Stimulated activated CD4-positive, alpha-beta T cell treated with anti-CD3 and anti-CD28 coated beads, Interleukin-12 subunit alpha, Interleukin-12 subunit beta, amount 100 ng/mL, for 24 hours (primary cell): ENCODE results near the gene TMEM238.

Experiments
- DNase-seq, 2 experiments: peaks; one replicate each; pipeline ENCODE4 v3.0.0-alpha.2; 2020; ENCODE audit warnings: low read depth in 2 of 2

TMEM238 gene

DNA sequence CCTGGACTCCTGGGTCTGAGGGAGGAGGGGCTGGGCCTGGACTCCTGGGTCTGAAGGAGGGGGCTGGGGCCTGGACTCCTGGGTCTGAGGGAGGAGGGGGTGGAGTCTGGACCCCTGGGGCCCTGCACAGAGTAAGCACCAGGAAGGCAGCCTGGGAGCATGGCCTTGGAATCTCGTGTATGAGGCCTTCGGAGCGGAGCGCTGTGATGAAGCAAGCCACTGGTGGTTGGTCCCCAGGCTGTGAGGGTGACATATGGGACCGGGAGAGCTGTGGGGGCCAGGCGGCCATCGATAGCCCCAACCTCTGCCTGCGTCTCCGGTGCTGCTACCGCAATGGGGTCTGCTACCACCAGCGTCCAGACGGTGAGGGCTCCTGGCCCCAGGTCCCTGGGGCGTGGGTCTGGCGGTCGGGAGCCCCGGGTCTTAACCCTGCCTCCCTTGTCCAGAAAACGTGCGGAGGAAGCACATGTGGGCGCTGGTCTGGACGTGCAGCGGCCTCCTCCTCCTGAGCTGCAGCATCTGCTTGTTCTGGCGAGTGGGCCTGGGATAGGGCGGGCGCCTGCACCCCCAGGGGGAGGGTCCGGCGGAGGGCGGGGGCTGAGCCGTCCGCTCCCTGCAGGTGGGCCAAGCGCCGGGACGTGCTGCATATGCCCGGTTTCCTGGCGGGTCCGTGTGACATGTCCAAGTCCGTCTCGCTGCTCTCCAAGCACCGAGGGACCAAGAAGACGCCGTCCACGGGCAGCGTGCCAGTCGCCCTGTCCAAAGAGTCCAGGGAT lies 6.5 kb downstream of the TMEM238 start:
- no peak for DNase-seq

DNA sequence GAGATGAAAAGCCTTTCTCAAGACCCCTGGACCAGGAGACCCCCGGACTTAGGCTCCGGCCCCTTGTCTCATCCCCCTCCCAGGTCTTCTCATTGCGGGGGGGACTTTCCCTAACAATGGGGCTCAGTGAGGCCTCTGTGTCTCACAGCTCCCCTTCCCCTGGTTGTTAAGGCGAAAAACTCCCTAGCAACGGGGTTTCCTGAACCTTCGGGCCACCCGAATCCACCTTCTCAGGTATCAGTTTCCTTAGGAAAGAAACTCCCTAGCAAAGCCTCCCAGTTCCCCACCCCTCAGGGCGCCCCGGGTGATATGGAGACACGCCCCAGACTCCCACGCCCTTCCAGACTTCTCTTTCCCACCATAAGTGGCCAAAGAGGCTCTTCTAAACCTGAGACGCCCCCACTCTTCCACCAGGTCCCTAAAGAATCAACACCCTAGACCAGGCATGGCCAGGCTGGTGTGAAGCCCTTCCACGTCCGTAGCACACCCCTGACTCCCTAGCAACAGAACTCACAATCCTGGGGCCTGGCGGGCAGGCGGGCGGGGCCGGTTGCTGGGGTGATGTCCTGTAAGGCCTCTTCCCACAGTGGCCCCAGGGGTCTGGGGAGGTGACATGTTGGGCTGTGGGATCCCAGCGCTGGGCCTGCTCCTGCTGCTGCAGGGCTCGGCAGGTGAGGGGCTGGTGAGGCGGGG lies 7.7 kb downstream of the TMEM238 start, which contains the start of gene TMEM190:
TSS of gene TMEM190 (plus strand) at position 586 of the 693 bp plus-strand sequence. CDS start at position 614, 28 bp downstream.
- no peak for DNase-seq

DNA sequence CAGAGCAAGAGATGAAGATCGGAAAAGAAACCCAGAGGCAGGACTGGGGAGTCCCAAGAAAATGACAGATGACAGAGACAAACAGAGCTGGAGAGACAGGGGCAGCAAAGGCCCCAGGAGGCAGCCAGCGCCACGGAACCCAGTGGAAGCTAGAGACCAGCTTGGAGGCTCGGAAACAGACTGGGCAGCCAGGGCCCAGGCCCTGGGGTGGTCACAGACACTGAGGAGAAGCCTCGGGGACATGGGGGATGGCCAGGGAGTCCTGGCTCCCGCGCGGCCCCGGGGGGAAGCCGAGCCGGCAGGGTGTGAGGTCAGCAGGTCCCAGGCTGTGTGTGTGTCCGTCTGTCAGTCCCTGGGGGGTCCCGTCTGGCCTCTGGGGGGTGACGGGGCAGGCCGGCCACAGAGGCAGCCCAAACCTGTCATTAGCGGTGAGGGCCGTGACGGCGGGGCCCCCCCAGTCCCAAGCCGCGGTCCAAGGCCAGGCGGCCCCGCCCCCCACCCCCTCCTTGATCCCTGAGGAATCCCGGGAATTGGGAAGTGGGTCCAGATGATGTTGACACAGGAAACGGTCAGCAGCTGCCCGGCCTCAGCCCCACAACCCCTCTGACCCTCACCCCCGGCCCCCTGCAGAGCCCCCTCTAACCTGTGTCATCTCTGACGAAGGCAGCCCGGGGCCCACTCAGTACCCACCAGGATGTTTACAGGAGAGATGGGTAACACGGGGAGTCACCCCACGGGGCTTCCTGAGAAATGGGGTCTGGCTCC lies 9.9 kb downstream of the TMEM238 start:
- no peak for DNase-seq

DNA sequence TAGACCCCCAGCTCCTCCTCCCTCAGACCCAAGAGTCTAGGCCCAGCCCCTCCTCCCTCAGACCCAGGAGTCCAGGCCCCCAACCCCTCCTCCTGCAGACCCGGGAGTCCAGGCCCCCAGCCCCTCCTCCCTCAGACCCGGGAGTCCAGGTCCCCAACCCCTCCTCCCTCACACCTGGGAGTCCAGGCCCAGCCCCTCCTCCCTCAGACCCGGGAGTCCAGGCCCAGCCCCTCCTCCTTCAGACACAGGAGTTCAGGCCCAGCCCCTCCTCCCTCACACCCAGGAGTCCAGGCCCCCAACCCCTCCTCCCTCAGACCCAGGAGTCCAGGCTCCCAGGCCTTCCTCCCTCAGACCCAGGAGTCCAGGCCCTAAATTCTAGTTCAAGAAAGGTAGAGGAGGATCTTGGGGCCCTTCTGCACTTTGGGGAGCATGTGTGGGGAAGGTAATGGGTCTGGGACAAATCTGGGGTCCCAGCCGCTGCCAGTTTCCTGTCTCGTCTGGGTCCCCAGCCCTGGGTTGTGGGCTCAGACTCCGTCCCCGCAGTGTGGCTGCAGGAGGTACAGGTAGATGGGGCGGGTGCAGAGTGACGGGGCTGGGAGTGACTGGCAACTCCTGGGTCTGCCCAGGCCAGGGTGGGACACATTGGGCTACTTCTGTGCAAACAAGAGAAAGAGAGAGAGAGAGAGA lies 10.6 kb downstream of the TMEM238 start:
- no peak for DNase-seq

DNA sequence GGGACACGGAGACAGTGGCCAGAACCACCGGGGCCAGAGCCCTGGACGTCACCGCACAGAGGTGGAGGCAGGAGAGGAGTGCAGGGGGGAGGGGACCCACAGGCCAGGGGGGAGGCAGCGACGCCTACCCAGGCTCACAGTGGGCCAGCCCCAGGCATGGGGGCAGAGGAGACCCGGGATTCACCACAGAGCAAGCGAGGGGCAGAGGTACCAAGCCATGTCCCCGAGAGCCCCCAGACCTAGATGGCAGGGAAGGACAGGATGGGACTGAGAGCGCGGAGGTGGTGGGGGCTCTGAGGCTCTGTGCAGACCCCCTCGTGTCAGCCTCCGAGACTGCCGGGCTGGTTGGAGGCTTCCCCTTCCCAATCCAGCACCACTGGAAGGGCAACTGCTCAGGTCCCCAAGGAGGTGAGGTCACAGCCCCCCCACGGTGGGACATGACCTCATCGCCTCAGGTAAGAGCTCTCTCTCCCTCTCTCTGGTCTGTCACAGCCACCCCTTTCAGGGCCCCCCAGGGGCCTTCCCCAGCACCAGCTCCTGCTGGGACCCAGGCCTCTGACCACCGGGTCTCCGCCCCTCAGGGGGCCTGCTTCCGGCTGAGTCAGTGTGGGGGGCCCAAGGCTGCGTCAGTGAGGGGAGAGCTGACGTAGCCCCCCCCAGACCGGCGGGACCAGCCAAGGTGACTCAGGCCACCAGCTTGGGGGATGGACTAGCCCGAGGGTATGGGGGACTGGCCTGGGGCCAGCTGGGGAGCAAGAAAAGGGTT lies 11.6 kb downstream of the TMEM238 start:
- no peak for DNase-seq

DNA sequence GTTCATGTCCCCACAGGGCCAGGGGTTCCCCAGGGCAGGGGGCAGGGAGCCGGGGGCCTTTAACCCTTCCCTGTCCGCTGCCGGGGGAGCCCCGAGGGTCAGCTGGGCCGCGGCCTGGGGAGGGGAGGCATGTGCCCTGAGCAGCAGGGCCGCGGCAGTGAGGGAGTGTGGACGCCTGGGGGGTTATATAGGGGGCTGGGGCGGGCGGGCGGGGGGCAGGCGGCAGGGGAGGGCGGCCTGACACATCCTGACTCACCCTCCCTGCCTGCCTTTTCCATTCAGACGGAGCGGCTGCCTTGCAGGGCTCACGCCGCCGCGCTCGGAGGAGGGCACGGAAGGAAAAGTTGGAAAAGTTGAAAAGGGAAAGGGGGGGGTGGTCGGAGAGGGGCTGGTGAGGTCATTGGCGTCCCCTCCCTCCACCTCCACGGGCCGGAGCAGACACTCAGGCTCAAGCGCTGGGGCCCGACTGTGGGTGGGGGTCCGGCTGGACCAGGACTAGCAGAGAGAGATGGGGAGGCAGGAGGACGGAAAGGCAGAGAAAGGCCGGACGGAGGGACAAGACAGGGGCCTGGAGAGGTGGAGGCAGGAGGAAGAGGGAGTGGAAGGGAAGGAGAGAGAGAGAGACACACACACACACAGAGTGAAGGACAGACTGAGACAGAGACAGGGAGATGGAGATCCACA lies 13.6 kb downstream of the TMEM238 start, which contains the start of gene IL11:
TSS of gene IL11 (minus strand) at position 159 of the 684 bp plus-strand sequence. CDS start at position 6, 153 bp downstream.
- no peak for DNase-seq

DNA sequence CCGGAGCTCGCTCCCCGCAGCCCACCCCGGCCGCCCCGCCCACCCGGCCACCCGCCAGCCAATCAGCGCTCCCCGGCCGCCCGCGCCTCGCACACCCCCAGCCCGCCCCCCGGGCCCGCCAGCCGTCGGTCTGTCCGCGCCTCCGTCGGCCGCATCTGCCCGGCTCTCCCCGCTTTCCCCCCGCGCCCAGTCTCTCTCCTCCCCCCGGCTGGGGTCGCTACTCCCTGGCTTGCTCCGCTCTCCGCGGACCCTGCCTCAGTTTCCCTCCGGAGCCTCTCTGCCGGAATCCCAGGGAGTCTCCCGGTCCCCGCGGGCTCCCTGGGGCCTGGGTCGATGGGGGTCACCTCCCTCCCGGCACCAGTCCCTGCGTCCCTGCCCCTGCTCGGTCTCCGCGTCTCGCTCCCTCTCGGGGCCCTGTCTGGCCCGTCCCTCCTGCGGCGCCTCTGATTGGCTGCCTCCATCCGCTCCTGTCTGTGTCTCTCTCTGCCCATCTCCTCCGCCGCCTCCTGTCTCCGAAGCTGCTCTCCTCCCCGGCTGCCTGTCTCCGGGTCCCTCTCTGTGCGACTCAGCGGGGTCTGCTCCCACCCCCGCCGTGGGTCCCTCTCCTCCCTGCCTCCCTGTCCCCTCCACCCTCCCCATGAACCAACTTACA lies 14.3 kb downstream of the TMEM238 start:
- DNase-seq: no peak

DNA sequence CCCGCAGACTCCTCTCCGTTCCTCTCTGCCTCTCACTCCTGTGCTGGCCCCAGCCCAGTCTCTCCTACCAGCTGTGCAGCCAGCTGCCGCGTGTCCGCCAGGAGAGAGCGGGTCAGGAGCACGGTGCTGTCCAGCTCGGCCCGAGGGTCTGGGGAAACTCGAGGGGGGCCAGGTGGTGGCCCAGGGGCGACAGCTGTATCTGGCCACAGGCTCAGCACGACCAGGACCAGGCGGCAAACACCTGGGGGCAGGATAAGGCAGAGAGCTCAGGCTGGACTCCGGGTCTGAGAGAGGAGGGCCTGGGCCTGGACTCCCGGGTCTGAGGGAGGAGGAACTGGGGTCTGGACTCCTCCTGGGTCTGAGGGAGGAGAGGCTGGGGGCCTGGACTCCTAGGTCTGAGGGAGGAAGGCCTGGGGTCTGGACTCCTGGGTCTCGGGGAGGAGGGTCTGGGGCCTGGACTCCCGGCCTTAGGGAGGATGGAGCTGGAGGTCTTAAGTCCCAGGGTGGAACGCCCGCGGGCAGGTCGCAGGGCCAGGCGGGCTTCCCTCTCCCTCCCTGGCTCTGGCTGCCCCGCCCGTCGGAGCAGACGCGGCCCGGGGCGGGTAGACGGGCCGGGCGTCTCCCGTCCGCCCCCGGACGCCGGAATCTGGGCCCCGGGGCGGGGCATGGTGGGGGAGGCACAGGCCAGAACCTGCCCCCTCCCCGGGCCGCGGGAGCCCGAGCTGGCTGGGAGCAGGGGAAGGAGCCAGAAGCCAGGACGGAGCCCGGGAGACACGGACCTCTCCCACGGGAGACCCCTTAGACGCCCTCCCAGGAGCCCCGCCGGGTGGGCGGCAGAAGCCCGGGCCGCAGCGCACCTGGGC lies 15.2 kb downstream of the TMEM238 start:
- DNase-seq: no peak

DNA sequence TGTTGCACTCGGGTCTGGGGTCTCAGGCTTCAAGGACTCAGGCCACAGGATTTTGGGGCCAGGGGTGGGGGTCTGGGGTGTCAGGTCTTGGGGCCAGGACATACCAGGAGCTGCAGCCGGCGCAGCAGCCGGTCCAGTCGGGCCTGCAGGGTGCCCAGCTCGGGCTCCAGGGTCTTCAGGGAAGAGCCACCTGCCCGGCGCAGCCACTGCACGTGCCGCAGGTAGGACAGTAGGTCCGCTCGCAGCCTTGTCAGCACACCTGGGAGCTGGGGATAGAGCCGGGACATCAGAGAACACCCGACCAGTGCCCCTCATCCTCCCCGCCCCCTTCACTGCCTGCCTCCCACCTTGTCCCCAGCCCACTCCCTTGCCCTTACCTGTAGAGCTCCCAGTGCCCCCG lies 16.0 kb downstream of the TMEM238 start:
- DNase-seq: no peak

DNA sequence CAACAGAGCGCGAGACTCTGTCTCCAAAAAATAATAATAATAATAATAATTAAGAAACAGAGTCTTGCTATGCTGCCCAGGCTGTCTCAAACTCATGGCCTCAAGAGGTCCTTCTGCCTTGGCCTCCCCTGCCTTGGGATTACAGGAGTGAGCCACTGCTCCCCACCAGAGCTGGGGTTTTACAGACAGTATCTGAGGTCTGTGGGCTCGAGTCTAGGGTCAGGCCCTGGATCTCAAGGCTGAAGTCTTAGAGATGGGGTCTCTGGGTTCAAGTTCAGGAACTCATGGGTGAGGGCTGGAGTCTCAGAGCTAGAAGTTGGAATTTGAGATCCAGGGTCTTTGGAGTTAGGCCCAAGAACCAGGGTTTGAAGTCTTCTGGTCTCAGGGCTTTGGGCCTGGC lies 17.3 kb downstream of the TMEM238 start:
- DNase-seq: no peak

DNA sequence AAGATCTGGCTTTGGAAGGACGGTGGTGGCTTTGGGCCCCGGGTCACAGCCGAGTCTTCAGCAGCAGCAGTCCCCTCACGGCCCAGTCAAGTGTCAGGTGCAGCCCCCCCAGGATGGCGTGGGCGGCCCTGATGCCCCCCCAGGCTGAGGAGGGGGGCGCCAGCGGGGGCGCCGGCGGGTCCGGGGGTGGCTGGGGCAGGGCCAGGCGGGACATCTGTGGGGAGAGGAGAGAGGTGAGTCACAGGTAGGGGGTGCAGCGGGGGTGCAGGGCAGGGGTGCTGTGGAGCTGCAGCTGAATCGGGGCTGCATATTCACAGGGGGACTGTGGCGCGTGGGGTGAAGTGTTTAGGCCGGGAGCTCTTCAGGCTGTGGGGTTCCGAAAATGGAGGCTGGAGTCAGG lies 18.1 kb downstream of the TMEM238 start:
- no peak for DNase-seq

DNA sequence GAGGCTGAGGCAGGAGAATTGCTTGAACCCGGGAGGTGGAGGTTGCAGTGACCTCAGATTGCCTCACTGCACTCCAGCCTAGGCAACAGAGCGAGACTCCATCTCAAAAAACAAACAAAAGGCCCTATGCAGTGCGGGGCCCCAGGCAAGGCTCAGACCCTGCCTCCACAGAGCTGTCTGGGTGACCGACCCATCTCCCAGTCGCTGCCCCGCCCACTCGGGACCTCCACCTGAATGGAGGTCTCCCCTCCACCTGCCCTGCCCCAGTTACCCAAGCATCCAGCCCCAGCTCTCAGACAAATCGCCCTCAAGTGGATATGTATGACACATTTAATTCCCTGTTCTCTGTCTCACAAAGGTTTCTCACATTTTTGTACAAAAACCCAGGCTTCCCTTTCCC lies 18.8 kb downstream of the TMEM238 start:
- no peak for DNase-seq

DNA sequence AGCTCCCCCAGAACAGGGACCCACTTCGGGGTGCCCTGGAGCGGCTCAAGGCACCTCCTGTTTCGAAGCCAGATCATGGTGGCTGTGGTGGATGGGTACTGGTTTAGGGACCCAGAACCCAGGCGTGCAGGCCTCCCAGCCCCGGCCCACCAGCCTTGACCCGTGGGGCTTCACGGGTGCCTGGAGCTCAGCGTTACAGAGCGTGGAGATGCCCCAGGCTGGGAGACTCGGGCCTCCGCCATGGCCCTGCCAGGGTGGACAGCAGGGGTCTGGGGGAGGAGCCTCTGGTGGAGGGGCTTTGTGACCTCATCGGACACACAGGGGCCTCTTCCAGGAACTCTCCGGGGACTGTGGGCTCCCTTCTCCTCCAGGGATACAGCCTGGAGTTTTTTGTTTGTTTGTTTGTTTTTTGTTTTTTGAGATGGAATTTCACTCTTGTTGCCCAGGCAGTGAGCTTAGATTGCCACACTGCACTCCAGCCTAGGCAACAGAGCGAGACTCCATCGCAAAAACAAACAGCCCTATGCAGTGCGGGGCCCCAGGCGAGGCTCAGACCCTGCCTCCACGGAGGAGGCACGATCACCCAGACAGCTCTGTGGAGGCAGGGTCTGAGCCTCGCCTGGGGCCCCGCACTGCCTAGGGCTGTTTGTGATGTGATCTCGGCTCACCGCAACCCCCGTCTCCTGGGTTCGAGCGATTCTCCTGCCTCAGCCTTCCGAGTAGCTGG lies 20.9 kb downstream of the TMEM238 start, which contains the start of gene GARIN5B:
TSS of gene GARIN5B (minus strand) at position 271 of the 727 bp plus-strand sequence. CDS start at position 77, 194 bp downstream.
- DNase-seq: no peak

DNA sequence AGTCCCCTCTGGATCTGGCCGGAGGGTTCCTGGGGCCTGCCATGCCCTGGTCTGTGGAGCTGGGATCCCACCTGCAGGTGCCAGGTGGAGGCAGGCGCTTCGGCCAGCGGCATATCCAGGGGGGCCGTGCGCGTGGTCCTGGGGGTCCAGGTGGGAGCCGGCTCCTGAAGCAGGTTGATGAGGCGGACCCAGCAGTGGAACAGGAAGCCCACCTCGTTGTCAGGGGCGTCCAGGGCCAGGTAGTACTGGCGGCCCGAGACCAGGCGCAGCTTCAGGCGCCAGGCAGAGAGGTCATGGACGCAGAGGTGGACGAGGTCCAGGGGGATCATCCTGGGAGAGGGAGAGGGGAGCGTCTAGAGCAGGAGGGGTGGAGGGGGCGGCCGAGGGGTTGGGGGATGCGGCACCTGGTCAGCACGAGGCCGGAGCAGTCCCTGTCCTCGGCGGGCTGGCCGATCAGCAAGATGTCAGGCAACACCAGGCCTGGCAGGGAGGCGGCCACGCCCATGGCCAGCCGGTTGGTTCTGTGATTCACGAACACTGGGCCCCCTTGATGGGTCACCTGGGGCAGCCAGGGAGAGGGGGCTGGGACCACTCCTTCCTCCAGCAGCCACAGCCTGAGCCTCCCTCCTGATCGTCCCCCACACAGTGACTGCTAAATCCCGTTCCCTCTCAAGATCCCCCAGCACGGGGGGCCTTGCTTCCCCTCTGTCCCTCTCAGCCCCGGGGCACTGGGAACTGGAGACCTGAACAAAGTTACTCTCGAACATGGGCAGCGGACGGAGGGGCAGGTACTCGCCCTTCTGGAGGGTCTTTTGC lies 21.7 kb downstream of the TMEM238 start:
- no peak for DNase-seq

DNA sequence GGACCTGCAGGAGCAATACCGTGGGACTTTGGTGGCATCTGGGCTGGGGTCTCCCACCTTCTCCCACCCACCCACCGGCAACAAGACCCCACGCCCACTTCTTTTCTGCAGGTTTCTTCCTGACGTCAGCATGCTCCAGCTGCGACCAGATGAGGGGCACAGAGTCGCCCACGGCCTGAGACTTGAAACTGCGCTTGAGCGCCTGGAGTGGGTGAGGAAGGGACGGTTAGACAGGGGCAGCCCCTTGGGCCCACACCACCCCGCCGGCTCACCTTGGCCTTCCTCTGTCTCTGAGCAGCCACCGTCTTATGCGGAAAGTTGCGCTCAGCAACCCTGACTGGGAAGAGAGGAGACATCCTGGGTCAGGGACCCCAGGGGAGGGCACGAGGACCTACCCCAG lies 23.2 kb downstream of the TMEM238 start:
- no peak for DNase-seq

DNA sequence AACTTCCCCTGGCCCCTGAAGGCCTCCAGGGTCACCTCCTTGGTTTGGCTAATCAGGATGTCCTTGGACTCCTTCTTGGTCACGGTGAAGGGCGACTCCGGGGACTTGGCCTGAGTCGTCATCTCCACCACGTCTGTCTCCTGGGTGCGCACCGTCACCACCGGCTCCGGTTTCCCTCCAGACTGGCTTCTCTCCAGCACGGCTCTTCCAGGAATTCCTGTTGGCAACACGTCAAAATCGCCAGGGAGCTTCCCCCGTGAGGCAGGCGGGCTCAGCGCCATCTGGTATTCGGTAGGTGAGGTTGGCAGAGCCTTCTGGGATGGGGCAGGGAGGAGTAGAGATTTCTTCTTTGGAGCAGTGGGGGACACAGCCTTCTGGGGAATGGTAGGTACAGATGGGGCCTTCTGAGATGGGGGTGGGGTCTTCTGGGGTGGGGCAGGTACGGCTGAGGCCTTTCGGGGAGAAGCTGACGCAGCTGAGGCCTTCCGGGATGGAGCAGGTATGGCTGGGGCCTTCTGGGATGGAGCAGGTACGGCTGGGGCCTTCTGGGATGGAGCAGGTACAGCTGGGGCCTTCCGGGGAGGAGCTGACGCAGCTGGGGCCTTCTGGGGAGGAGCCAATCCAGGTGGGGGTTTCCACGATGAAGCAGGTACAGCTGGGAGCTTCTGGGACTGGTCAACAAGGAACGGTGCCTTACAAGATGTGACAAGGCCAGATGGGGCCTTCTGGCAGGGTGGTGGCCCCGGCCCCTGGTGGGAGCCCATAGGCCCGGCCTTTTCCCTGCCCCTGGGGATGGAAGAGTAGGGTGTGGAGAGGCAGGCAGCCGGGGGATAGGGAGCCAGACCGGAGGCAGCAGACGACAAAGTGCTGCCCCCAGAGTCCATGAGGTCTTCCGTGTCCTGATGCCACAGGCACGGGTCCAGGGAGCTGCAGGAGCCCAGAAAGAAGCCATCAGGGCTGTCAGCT lies 24.9 kb downstream of the TMEM238 start:
- no peak for DNase-seq
